Smooth muscle cell (in vitro differentiated cells): ENCODE data around the gene RIMBP2. TPM values are rescaled to one million over a fixed set of nuclear protein-coding genes. Genes with fewer than 3 reads are reported as not detected.

ENCODE experiments used
- DNase-seq: peaks from one replicate; lab custom pipeline; 2025; ENCODE audit not compliant: unreplicated experiment; lab: John Stamatoyannopoulos, UW
- H2AFZ ChIP-seq: fragments of 200-600 bp; sonication (generic); 2 replicates; pipeline ENCODE4 v1.6.0; 2016; ENCODE audit warnings: antibody characterized with exemption, low read depth, mild to moderate bottlenecking
- H3F3A ChIP-seq: fragments of 200-600 bp; sonication (generic); 2 replicates; pipeline ENCODE4 v1.6.0; 2017; ENCODE audit warnings: antibody characterized with exemption, low read depth
- H3K27ac ChIP-seq: fragments of 200-600 bp; sonication (generic); 2 replicates; pipeline ENCODE4 v1.5.1; 2016; ENCODE audit warnings: low read depth, mild to moderate bottlenecking
- H3K27me3 ChIP-seq: fragments of 200-600 bp; sonication (generic); 2 replicates; pipeline ENCODE4 v1.6.1; 2016; ENCODE audit warnings: low read depth, mild to moderate bottlenecking
- H3K36me3 ChIP-seq: fragments of 200-600 bp; sonication (generic); 2 replicates; pipeline ENCODE4 v1.5.1; 2016; ENCODE audit warnings: low read depth
- H3K4me1 ChIP-seq: fragments of 200-600 bp; sonication (generic); 2 replicates; pipeline ENCODE4 v1.5.1; 2016; ENCODE audit warnings: low read depth
- H3K4me2 ChIP-seq: fragments of 200-600 bp; sonication (generic); 2 replicates; pipeline ENCODE4 v1.6.0; 2016; ENCODE audit warnings: mild to moderate bottlenecking
- H3K4me3 ChIP-seq: fragments of 200-600 bp; sonication (generic); 2 replicates; pipeline ENCODE4 v1.5.1; 2016; ENCODE audit warnings: mild to moderate bottlenecking
- H3K79me2 ChIP-seq: fragments of 200-600 bp; sonication (generic); 2 replicates; pipeline ENCODE4 v1.6.0; 2016; ENCODE audit warnings: low read depth, mild to moderate bottlenecking
- H3K9ac ChIP-seq: fragments of 200-600 bp; sonication (generic); 2 replicates; pipeline ENCODE4 v1.6.0; 2016; ENCODE audit warnings: low read depth
- H3K9me3 ChIP-seq: fragments of 200-600 bp; sonication (generic); replicated peaks from 2 replicates; pipeline ENCODE4 v1.5.1; 2016; ENCODE audit warnings: low read depth
- H4K20me1 ChIP-seq: fragments of 200-600 bp; sonication (generic); 2 replicates; pipeline ENCODE4 v1.6.0; 2016; ENCODE audit warnings: low read depth
- CTCF ChIP-seq: fragments of 200-600 bp; sonication (generic); IDR thresholded peaks from 2 replicates; pipeline ENCODE4 v1.5.1; 2017; ENCODE audit warnings: borderline replicate concordance, mild to moderate bottlenecking, antibody characterized with exemption; ENCODE audit not compliant: insufficient read depth, poor library complexity, severe bottlenecking
- WGBS: methylation state at CpG from one replicate; pipeline ENCODE4 v1.1.7; 2016; ENCODE audit warnings: low lambda C conversion rate; 5-methylcytosine and 5-hydroxymethylcytosine counted together
- polyA plus RNA-seq: library from polyadenylated mRNA; unstranded; fragments of >200 nt; fragmentation: Nextera tagmentation; extraction: Ambion mirVana; gene quantifications from 2 replicates; pipeline ENCODE4 v1.2.1, GENCODE V29; 2016
- total RNA-seq: library from RNA; depleted of rRNA; stranded (reverse); fragments of >200 nt; gene quantifications from 2 replicates; pipeline ENCODE4 v1.2.3, GENCODE V29; 2014

RIMBP2 gene
- total and polyA plus RNA-seq, 2 experiments from 2014 or later = 2.3 TPM; not detected in 1

DNA sequence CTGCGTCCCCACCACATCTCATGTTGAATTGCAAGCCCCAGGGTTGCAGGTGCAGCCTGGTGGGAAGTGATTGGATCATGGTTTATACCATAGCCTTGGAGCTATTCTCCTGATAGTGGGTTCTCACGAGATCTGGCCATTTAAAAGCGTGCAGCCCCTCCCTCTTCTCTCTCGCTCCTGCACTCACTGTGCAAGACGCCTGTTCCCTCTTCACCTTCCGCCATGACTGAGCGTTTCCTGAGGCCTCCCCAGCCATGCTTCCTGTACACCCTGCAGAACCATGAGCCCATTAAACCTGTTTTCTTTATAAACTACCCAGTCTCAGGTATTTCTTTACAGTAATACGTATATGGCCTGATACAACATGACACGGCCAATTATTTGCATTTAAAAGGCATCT, 146.6 kb downstream of the RIMBP2 start:
- H3K27ac ChIP-seq = no peak overlapping the region
- no peak for DNase-seq
- no peak overlapping the region for H3K4me3 ChIP-seq
- H3K9me3 ChIP-seq = no peaks in the 10 kb centered on the region
- H2AFZ ChIP-seq = no peak overlapping the region
- H3F3A ChIP-seq = no peaks in the 10 kb centered on the region
- H3K27me3 ChIP-seq = no peaks in the 10 kb centered on the region
- H4K20me1 ChIP-seq = no peaks in the 10 kb centered on the region
- no peaks in the 10 kb centered on the region for H3K79me2 ChIP-seq
- H3K4me2 ChIP-seq = no peak overlapping the region
- WGBS = 92% methylated on average over 9 of the region's 9 CpGs
- no peaks in the 10 kb centered on the region for H3K36me3 ChIP-seq
- H3K9ac ChIP-seq = no peak overlapping the region
- TF ChIP-seq CTCF = no peak
- H3K4me1 ChIP-seq = no peaks in the 10 kb centered on the region

DNA sequence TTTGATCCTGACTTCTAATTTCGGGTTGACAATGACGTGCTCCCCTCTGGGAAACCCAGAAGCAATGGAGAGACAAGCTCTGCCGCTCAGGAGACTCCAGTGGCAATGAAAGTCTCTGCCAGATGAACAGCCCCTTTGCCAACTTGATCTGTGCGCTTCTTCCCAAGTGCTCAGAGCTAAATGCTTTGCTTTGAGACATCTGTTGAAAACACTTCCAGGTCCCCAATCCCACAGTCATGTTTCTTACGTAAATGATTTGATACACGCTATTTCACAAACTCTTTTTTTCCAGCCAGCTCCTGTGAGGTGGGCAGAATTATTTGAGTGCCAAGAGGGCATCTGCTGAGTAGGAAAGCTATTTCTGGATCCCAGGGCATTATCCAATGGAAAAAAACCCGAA, 147.6 kb downstream of the RIMBP2 start:
- no peak overlapping the region for H3K27ac ChIP-seq
- H3K9me3 ChIP-seq = no peaks in the 10 kb centered on the region
- no peaks in the 10 kb centered on the region for H3K27me3 ChIP-seq

GRCh38 chr12:130568041-130568440, 148.1 kb downstream of the RIMBP2 start:
- H3K79me2 ChIP-seq = no peaks in the 10 kb centered on the region
- H3K27me3 ChIP-seq = no peaks in the 10 kb centered on the region
- no peak overlapping the region for H3K4me2 ChIP-seq
- H3K9ac ChIP-seq = no peak overlapping the region
- H3F3A ChIP-seq = no peaks in the 10 kb centered on the region
- no peaks in the 10 kb centered on the region for H3K9me3 ChIP-seq
- TF ChIP-seq CTCF = no peak
- no peaks in the 10 kb centered on the region for H3K36me3 ChIP-seq
- no peak overlapping the region for H3K4me3 ChIP-seq
- H3K27ac ChIP-seq = no peak overlapping the region
- no peaks in the 10 kb centered on the region for H3K4me1 ChIP-seq
- WGBS = 70% methylated on average over 2 of the region's 2 CpGs
- no peak for DNase-seq
- no peak overlapping the region for H2AFZ ChIP-seq
- no peaks in the 10 kb centered on the region for H4K20me1 ChIP-seq

More for the DNA sequence above, 147.6 kb downstream of the RIMBP2 start:
- no peak overlapping the region for H3K4me2 ChIP-seq
- H3F3A ChIP-seq = no peaks in the 10 kb centered on the region
- no peaks in the 10 kb centered on the region for H3K4me1 ChIP-seq
- TF ChIP-seq CTCF = no peak
- H3K79me2 ChIP-seq = no peaks in the 10 kb centered on the region
- H4K20me1 ChIP-seq = no peaks in the 10 kb centered on the region
- H3K9ac ChIP-seq = no peak overlapping the region
- H2AFZ ChIP-seq = no peak overlapping the region
- 82% methylated on average over 7 of the region's 7 CpGs for WGBS
- no peak overlapping the region for H3K4me3 ChIP-seq
- H3K36me3 ChIP-seq = no peaks in the 10 kb centered on the region
- DNase-seq = no peak

DNA sequence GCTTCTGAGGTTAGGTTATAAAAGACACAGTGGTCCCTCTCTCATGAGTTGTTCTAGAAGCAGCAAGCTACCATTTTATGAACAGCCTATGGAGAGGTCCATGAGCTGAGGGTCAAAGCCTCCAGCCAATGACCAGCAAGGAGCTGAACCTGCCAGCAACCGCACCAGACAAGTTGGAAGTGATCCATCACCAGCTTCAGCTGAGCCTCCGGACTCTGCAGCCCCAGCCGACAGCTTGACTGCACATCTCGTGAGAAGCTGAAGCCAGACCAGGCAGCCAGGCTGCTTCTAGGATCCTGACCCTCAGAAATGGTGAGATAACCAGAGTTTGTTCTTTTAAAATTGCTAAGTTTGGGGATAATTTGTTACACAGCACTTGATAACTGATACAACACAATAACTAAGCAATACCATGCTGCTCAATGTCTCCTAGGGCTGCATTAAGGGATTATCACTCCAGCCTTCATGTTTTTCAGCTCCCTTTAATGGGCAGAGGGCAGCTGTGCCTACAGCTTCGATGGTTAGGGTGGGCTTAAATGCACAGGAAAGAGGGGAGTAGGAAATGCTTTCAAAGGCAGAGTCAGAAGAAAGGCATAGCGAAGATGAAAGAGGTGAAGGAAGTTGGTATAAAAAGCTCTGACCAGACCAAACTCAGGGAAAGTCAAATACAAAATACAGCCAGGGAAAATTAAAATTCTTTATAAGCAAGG, 149.5 kb downstream of the RIMBP2 start:
- H3F3A ChIP-seq = no peaks in the 10 kb centered on the region
- no peaks in the 10 kb centered on the region for H3K4me1 ChIP-seq
- no peak overlapping the region for H3K4me2 ChIP-seq
- H3K27me3 ChIP-seq = no peaks in the 10 kb centered on the region
- H2AFZ ChIP-seq = no peak overlapping the region
- H3K4me3 ChIP-seq = no peak overlapping the region
- H4K20me1 ChIP-seq = no peaks in the 10 kb centered on the region
- WGBS = 82% methylated on average over 6 of the region's 6 CpGs
- no peaks in the 10 kb centered on the region for H3K9me3 ChIP-seq
- no peaks in the 10 kb centered on the region for H3K36me3 ChIP-seq
- H3K79me2 ChIP-seq = no peaks in the 10 kb centered on the region
- no peak for TF ChIP-seq CTCF
- no peak overlapping the region for H3K27ac ChIP-seq
- no peak overlapping the region for H3K9ac ChIP-seq
- no peak for DNase-seq
